IMR-90 (cell line): ENCODE measurements around the gene CC2D2A. TPM values are rescaled to one million over a fixed set of nuclear protein-coding genes. Genes with fewer than 3 reads are reported as not detected.

Experiments used
- ATAC-seq: fragments of 200-7000 bp; cut with Tn5 transposase; 2 replicates; pipeline ENCODE4 v1.9.1; 2020; ENCODE audit warnings: low read depth, mild to moderate bottlenecking, moderate library complexity
- BruUV-seq: library from RNA; stranded (reverse); fragments of 400-500 nt; replicated peaks from 2 replicates; lab custom pipeline; 2021; lab: Mats Ljungman, UMichigan
- CTCF ChIA-PET: fragments of 300-600 bp; formaldehyde crosslinking; extraction: SDS; loops from one replicate; lab custom pipeline; 2021; ENCODE audit warnings: antibody characterized with exemption; lab: Yijun Ruan, JAX
- POLR2A ChIA-PET: fragments of 300-600 bp; sonication (Branson Sonifier 250); formaldehyde crosslinking; loops from one replicate; lab custom pipeline; 2022; ENCODE audit warnings: antibody characterized with exemption; ENCODE audit not compliant: unreplicated experiment; lab: Charles Lee
- DNase-seq: peaks from one replicate; pipeline ENCODE4 v3.0.0; 2013
- H2AFZ ChIP-seq: replicated peaks from 2 replicates; pipeline ENCODE3; 2013; ENCODE audit warnings: low read length, mild to moderate bottlenecking; ENCODE audit not compliant: poor library complexity
- H2AK5ac ChIP-seq: 2 replicates; pipeline ENCODE4 v1.6.1; 2013; ENCODE audit warnings: low read depth, low read length, inconsistent platforms
- H2AK9ac ChIP-seq: replicated peaks from 2 replicates; pipeline ENCODE3; 2013; ENCODE audit warnings: mild to moderate bottlenecking, low read depth, low read length, moderate library complexity; ENCODE audit not compliant: poor library complexity
- H2BK120ac ChIP-seq: 2 replicates; pipeline ENCODE4 v1.6.1; 2013; ENCODE audit warnings: low read depth, low read length, inconsistent platforms
- H2BK15ac ChIP-seq: 3 replicates; pipeline ENCODE4 v1.6.1; 2013; ENCODE audit warnings: low read depth, low read length, inconsistent platforms
- H2BK20ac ChIP-seq: 2 replicates; pipeline ENCODE4 v1.6.1; 2013; ENCODE audit warnings: low read depth, mild to moderate bottlenecking, inconsistent platforms, low read length, moderate library complexity
- H2BK5ac ChIP-seq: 2 replicates; pipeline ENCODE4 v1.6.1; 2013; ENCODE audit warnings: mild to moderate bottlenecking, low read depth, low read length, inconsistent platforms; ENCODE audit not compliant: poor library complexity, severe bottlenecking
- H3K14ac ChIP-seq: replicated peaks from 2 replicates; pipeline ENCODE4 v1.6.1; 2013; ENCODE audit warnings: low read depth, low read length, inconsistent platforms
- H3K18ac ChIP-seq: 2 replicates; pipeline ENCODE4 v1.6.1; 2013; ENCODE audit warnings: low read depth, low read length, control low read depth
- H3K23ac ChIP-seq: 2 replicates; pipeline ENCODE4 v1.6.1; 2013; ENCODE audit warnings: low read depth, low read length, inconsistent platforms
- H3K27ac ChIP-seq: 2 replicates; pipeline ENCODE4 v1.5.1; 2013; ENCODE audit warnings: mild to moderate bottlenecking, control low read depth, low read length; ENCODE audit not compliant: insufficient read depth
- H3K27me3 ChIP-seq: 2 replicates; pipeline ENCODE4 v1.6.1; 2013; ENCODE audit warnings: low read length; ENCODE audit not compliant: control insufficient read depth, insufficient read depth
- H3K36me3 ChIP-seq: 2 replicates; pipeline ENCODE4 v1.6.1; 2013; ENCODE audit warnings: low read length, mixed read lengths; ENCODE audit not compliant: control insufficient read depth, insufficient read depth
- H3K4ac ChIP-seq: 2 replicates; pipeline ENCODE4 v1.6.1; 2013; ENCODE audit warnings: low read depth, low read length, inconsistent platforms
- H3K4me1 ChIP-seq: 2 replicates; pipeline ENCODE4 v1.6.1; 2013; ENCODE audit warnings: low read length, mixed read lengths; ENCODE audit not compliant: control insufficient read depth, insufficient read depth
- H3K4me2 ChIP-seq: 2 replicates; pipeline ENCODE4 v1.6.1; 2013; ENCODE audit warnings: low read depth, mild to moderate bottlenecking, control low read depth, low read length, moderate library complexity
- H3K4me3 ChIP-seq: 2 replicates; pipeline ENCODE4 v1.5.1; 2013; ENCODE audit warnings: low read depth, mild to moderate bottlenecking, control low read depth, low read length, moderate library complexity; ENCODE audit not compliant: insufficient read depth
- H3K56ac ChIP-seq: 2 replicates; pipeline ENCODE4 v1.6.1; 2013; ENCODE audit warnings: low read length, inconsistent platforms; ENCODE audit not compliant: insufficient read depth; ENCODE audit errors: extremely low read depth
- H3K79me1 ChIP-seq, 2 experiments: 2 replicates each; pipeline ENCODE4 v1.6.1; 2013; ENCODE audit warnings: low read length in 2 of 2, inconsistent platforms in 1 of 2, low read depth in 1 of 2
- H3K9ac ChIP-seq: 2 replicates; pipeline ENCODE4 v1.6.1; 2013; ENCODE audit warnings: low read depth, low read length, control low read depth
- H3K9me1 ChIP-seq: 2 replicates; pipeline ENCODE4 v1.6.1; 2013; ENCODE audit warnings: low read length, inconsistent platforms; ENCODE audit not compliant: insufficient read depth
- H3K9me3 ChIP-seq: 2 replicates; pipeline ENCODE4 v1.6.1; 2013; ENCODE audit warnings: low read length; ENCODE audit not compliant: control insufficient read depth, insufficient read depth
- H4K20me1 ChIP-seq: 2 replicates; pipeline ENCODE4 v1.6.1; 2013; ENCODE audit warnings: low read length, inconsistent platforms; ENCODE audit not compliant: insufficient read depth
- H4K5ac ChIP-seq: 2 replicates; pipeline ENCODE4 v1.6.1; 2013; ENCODE audit warnings: mild to moderate bottlenecking, low read depth, low read length, control low read depth
- H4K8ac ChIP-seq, 2 experiments: 2 replicates each; pipeline ENCODE4 v1.6.1; 2013; ENCODE audit warnings: low read depth in 2 of 2, low read length in 2 of 2, control low read depth in 1 of 2, inconsistent platforms in 1 of 2
- H4K91ac ChIP-seq: 2 replicates; pipeline ENCODE4 v1.6.1; 2013; ENCODE audit warnings: low read depth, low read length, inconsistent platforms; ENCODE audit not compliant: insufficient read depth
- BHLHE40 ChIP-seq: fragments of 150-350 bp; IDR thresholded peaks from 2 replicates; pipeline ENCODE4 v1.6.1; 2016; ENCODE audit warnings: mild to moderate bottlenecking, low read depth, low read length
- CEBPB ChIP-seq: IDR thresholded peaks from 2 replicates; pipeline ENCODE4 v1.6.1; 2012; ENCODE audit warnings: low read depth, low read length, improper control_type of control experiment
- FOS ChIP-seq: fragments of 150-350 bp; IDR thresholded peaks from 2 replicates; pipeline ENCODE4 v1.6.1; 2016; ENCODE audit warnings: low read depth, low read length
- MAFK ChIP-seq: IDR thresholded peaks from 2 replicates; pipeline ENCODE4 v1.6.1; 2012; ENCODE audit warnings: low read depth, low read length, improper control_type of control experiment
- MXI1 ChIP-seq: IDR thresholded peaks from 2 replicates; pipeline ENCODE4 v1.6.1; 2012; ENCODE audit warnings: low read depth, mild to moderate bottlenecking, low read length, moderate library complexity, borderline replicate concordance
- RCOR1 ChIP-seq: IDR thresholded peaks from 2 replicates; pipeline ENCODE4 v1.6.1; 2012; ENCODE audit warnings: mild to moderate bottlenecking, low read length, improper control_type of control experiment; ENCODE audit not compliant: insufficient replicate concordance
- RFX5 ChIP-seq: IDR thresholded peaks from 2 replicates; pipeline ENCODE4 v1.8.0; 2012; ENCODE audit warnings: low read depth, mild to moderate bottlenecking, low read length, moderate library complexity
- SMC3 ChIP-seq: fragments of 150-350 bp; IDR thresholded peaks from 2 replicates; pipeline ENCODE4 v1.6.1; 2016; ENCODE audit warnings: low read depth, mild to moderate bottlenecking, antibody characterized with exemption, low read length, moderate library complexity
- WGBS, 2 experiments: methylation state at CpG; one replicate each; pipeline versions ENCODE4 v1.1.5 to v1.1.7; 2013; ENCODE audit warnings: missing lambda C conversion rate in 2 of 2; ENCODE audit not compliant: insufficient read length in 1 of 2; ENCODE audit errors: extremely low coverage in 2 of 2; 5-methylcytosine and 5-hydroxymethylcytosine counted together
- dilution Hi-C: fragments of 300-500 bp; cut with HindIII; formaldehyde crosslinking; loops from one replicate; pipeline ENCODE4 v1.14.3; 2018; ENCODE audit warnings: low sequenced_read_pairs; ENCODE audit not compliant: unreplicated experiment
- in situ Hi-C: fragments of 300-500 bp; cut with MboI; formaldehyde crosslinking; loops from 3 replicates; pipeline ENCODE4 v1.14.3; 2019; ENCODE audit warnings: low sequenced_read_pairs, inconsistent platforms, mixed read lengths
- intact Hi-C: fragments of 100-400 bp; cut with micrococcal nuclease; formaldehyde crosslinking; loops from 2 replicates; pipeline ENCODE4 v1.10.0; 2022
- polyA plus RNA-seq, 3 experiments: library from polyadenylated mRNA; depleted of rRNA; stranded (reverse); fragments of >200 nt; gene quantifications; 2 replicates each; pipeline ENCODE4 v1.2.3, GENCODE V29; 2012; ENCODE audit warnings: low replicate concordance in 1 of 3
- total RNA-seq: library from RNA; depleted of rRNA; stranded (reverse); fragments of >200 nt; gene quantifications from 2 replicates; pipeline ENCODE4 v1.2.3, GENCODE V29; 2012
- TF ChIP-seq, protein P1 (sequence below): fragments of 150-350 bp; IDR thresholded peaks from 2 replicates; pipeline ENCODE4 v1.6.1; 2016; ENCODE audit warnings: low read depth, mild to moderate bottlenecking, low read length, moderate library complexity, borderline replicate concordance
- TF ChIP-seq, protein P2 (sequence below): conservative IDR thresholded peaks from 2 replicates; pipeline ENCODE4 v1.5.1; 2012; ENCODE audit warnings: mild to moderate bottlenecking, low read depth, low read length, improper control_type of control experiment

The CC2D2A gene
- total and polyA plus RNA-seq, 2 of the 4 experiments (the other 2 are of a cell fraction), result 20.8 to 26.3 TPM

GRCh38 chr4:15610855-15611254 lies 141.2 kb downstream of the CC2D2A start:
- TF ChIP-seq, protein P1, sequence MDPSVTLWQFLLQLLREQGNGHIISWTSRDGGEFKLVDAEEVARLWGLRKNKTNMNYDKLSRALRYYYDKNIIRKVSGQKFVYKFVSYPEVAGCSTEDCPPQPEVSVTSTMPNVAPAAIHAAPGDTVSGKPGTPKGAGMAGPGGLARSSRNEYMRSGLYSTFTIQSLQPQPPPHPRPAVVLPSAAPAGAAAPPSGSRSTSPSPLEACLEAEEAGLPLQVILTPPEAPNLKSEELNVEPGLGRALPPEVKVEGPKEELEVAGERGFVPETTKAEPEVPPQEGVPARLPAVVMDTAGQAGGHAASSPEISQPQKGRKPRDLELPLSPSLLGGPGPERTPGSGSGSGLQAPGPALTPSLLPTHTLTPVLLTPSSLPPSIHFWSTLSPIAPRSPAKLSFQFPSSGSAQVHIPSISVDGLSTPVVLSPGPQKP, result no peak
- TF ChIP-seq, protein P2, sequence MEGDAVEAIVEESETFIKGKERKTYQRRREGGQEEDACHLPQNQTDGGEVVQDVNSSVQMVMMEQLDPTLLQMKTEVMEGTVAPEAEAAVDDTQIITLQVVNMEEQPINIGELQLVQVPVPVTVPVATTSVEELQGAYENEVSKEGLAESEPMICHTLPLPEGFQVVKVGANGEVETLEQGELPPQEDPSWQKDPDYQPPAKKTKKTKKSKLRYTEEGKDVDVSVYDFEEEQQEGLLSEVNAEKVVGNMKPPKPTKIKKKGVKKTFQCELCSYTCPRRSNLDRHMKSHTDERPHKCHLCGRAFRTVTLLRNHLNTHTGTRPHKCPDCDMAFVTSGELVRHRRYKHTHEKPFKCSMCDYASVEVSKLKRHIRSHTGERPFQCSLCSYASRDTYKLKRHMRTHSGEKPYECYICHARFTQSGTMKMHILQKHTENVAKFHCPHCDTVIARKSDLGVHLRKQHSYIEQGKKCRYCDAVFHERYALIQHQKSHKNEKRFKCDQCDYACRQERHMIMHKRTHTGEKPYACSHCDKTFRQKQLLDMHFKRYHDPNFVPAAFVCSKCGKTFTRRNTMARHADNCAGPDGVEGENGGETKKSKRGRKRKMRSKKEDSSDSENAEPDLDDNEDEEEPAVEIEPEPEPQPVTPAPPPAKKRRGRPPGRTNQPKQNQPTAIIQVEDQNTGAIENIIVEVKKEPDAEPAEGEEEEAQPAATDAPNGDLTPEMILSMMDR, result no peak
- TF ChIP-seq BHLHE40, result no peak
- TF ChIP-seq FOS, result no peak
- TF ChIP-seq RFX5, result no peak
- no peak for TF ChIP-seq MAFK
- TF ChIP-seq RCOR1, result no peak
- TF ChIP-seq SMC3, result no peak
- TF ChIP-seq MXI1, result no peak
- no peak for TF ChIP-seq CEBPB
- H2BK20ac ChIP-seq, result no peak overlapping the region
- no peak overlapping the region for H2BK15ac ChIP-seq
- no peak overlapping the region for H3K14ac ChIP-seq
- H4K91ac ChIP-seq, result no peak overlapping the region
- dilution Hi-C loops (no loop called here), intact Hi-C loops (no loop called here), in situ Hi-C loops (no loop called here)
- ChIA-PET CTCF (no interaction called here), POLR2A (no interaction called here)
- no TSS peak for BruUV-seq
- H2AK5ac ChIP-seq, result no peak overlapping the region
- H3K4me2 ChIP-seq, result no peak overlapping the region
- no peak overlapping the region for H4K8ac ChIP-seq
- peaks cover 6% of the 10 kb centered on the region for H3K36me3 ChIP-seq
- H2BK5ac ChIP-seq, result no peak overlapping the region
- no peak overlapping the region for H2AK9ac ChIP-seq
- no peak for ATAC-seq
- no peaks in the 10 kb centered on the region for H3K9me3 ChIP-seq
- peaks cover 8% of the 10 kb centered on the region for H4K20me1 ChIP-seq
- H3K9me1 ChIP-seq, result no peaks in the 10 kb centered on the region; the same call in none of the 2 replicates
- H2BK120ac ChIP-seq, result no peak overlapping the region
- H3K23ac ChIP-seq, result peak overlapping the region; percentile 42
- H3K79me1 ChIP-seq, result peaks cover 8 to 25% of the 10 kb centered on the region in 2 experiments; a peak in 3 of 4 replicates
- no peak overlapping the region for H3K56ac ChIP-seq
- no peak overlapping the region for H3K4me3 ChIP-seq
- no peak overlapping the region for H3K27ac ChIP-seq
- DNase-seq, result no peak
- H2AFZ ChIP-seq, result no peak overlapping the region
- H3K18ac ChIP-seq, result no peak overlapping the region
- H3K4me1 ChIP-seq, result no peaks in the 10 kb centered on the region
- no peak overlapping the region for H3K4ac ChIP-seq
- H3K27me3 ChIP-seq, result no peaks in the 10 kb centered on the region
- WGBS, 2 experiments, result 80% methylated on average over 1 of the region's 2 CpGs; no CpG with 5 or more reads in 1 of the 2 experiments
- no peak overlapping the region for H4K5ac ChIP-seq
- no peak overlapping the region for H3K9ac ChIP-seq
